ENCODE data around the gene CPNE8.

Gene CPNE8

DNA sequence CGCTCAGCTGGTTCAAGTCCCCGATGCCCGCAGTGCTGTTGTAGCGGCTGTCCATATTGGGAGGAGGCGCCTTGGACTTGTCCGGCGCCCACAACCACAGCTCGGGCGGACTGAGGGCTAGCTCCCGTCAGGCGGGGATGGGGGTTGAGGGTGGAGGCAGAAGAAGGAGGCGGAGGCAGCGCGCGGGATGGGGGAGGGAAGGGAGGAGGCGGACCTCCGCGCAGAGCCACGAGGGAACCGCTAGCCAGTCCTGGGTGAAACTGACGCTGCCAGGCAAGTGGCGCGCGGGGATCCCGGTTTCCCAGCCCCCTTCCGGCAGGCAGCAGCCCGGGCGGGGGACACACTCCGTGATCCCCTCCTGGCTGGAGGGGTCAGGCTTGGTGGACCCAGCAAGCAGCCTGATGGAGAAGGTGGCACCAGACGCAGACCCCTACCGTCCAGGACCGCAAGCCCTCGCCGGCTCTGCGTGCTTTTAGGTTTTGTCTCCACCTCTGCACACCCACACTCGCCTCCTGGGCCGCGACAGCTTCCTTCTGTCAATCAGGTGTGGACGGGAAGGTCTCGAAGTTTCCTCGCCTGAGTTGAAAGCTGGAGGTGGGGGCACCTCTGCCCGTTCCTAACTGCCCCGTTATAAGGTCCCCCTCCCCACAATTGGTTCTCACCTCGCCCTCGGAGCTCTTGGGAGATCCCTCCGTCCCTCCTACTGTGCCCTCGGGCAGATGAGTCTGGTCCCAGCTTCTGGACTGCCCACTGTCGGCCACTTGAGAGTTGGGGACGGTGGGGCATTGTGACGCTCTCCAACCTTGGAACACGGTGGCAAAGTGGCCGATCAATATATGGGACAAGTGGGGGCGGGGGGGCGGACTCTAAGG is at the start of gene CPNE8:
CPNE8 (minus strand) TSS at position 112 of the 872 bp plus-strand sequence; CDS start at position 55, 57 bp downstream.
- DNase-seq (ENCODE audit: low read depth in 2 of 2, low spot score in 1 of 2), result no peak

DNA sequence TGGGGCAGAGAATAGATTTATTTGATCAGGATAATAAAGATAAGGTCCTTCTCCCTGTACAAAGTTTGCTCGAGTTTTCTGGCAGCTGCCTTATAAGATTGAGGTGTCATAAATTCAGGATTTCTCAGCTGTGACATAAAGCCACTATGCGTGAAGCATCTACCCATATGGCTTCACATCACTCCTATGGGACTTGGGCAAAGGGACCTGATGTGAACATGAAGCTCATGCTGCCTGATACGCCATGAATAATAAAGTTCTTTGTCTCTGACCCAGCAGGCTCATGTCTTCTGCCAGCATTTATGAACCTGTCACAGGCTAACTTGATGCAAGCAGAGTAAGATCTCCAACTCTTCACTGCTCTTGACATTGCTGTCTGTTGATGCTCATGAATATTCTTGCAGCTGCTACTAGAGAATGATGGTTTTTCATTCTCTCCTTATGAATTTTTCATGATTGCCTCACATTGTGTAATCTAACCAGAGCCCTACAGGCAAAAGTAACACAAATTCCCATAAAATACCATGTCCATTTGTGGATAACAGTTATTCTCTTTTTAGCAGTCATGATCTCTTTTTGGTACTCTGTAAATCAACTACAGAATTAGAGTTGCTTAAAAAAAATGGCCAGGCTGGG is 49.0 kb upstream of the CPNE8 start:
- DNase-seq (ENCODE audit: low read depth in 2 of 2, low spot score in 1 of 2), result no peak

DNA sequence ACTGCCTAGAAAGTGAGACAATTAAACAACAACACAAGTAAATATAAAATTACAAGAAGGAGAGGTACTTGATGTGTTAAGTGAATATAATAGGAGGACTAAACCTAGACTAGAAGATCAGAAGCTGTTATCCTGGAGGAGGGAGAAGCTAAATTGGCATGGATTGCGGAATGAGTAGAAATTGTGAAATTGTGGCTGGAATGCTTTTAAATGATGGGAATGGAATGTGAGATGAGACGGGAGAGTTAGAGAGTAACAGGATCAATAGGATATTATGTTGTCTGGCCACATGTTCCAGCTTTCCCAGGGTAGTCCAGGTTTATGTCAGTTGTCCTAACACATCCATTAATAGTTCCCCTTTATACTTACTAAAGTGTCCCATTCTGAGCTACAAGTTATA is 44.0 kb upstream of the CPNE8 start:
- DNase-seq (ENCODE audit: low read depth in 2 of 2, low spot score in 1 of 2), result no peak

DNA sequence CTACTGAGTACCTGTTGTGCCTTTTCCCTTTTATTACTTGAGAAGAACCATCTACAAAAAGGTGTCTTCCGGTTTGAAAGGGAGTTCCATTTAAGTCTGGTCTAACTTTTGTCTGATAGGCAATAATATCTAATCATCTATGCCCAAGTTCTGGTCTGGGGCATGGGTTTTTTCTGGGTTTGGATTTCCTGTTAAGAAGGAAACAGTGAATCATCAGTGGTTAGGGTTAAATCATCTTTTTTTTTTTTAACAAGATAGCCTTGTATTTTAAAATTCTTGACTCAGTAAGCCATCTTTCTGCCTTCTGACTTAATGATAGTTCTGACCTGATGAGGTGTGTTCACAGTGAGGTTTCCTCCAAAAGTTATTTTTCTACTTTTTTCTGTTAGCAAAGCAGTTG is 29.3 kb upstream of the CPNE8 start:
- DNase-seq (ENCODE audit: low read depth in 2 of 2, low spot score in 1 of 2), result no peak

DNA sequence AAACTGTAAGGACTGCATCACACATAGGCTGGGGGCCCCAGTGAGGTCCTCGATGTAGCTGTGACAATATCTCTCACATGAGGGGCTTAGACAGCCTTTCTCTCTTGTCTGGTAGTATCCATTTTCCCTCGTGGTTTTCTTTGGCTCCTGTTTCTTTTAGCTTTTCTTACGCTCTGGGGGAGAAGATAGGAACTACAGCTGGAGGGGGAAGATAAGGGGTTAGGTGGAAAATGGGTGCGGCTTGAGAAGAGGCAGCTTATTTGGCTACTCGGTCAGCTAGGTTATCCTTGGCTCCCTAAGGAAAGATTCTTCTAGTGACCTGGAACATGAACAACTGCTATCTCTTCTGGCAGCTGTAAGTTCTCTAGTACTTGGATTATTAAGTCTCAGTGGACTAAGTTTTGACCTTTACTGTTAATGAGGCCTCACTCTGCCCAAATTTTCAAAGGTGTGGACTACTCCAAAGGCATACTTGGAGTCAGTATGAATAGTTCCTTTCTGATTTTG is 28.7 kb upstream of the CPNE8 start:
- no peak for DNase-seq (ENCODE audit: low read depth in 2 of 2, low spot score in 1 of 2)

DNA sequence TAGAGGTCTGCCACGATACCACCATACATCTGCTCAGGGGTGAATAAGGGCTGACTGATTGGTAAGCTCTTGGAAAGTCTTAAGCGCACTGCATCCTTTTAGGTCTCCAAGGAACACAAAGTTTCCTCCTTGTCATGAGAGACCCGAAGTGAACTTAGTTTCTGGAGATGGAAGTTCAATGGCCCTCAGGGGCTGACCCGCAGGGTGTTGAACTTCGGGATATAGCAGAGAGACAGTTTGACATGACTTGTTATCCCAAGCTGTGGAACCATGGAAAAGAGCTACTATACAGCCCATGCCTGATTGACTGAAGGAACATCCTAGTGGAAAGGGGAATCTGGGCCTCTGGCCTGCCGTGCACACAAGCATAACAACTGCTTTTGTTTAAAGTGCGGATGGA is 26.9 kb upstream of the CPNE8 start:
- no peak for DNase-seq (ENCODE audit: low read depth in 2 of 2, low spot score in 1 of 2)

DNA sequence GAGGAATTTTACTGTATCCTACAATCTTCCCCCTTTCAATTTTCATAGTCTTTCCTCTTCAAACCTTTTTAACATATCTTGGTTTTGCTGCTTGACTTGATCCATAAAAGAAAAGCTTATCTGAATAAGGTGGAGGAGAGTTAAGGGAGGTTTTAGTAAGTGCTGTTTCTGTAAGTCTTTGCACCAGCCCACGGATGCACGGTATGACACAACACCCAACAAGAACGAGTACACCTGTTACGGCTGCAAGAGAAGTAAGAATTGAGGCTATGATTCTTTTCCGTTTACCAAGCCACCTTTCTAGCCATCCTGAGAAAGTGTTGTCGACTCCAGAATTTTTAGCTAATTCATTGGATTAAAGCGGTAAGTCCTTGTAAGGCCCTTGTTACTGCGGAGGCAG is 26.1 kb upstream of the CPNE8 start:
- no peak for DNase-seq (ENCODE audit: low read depth in 2 of 2, low spot score in 1 of 2)

DNA sequence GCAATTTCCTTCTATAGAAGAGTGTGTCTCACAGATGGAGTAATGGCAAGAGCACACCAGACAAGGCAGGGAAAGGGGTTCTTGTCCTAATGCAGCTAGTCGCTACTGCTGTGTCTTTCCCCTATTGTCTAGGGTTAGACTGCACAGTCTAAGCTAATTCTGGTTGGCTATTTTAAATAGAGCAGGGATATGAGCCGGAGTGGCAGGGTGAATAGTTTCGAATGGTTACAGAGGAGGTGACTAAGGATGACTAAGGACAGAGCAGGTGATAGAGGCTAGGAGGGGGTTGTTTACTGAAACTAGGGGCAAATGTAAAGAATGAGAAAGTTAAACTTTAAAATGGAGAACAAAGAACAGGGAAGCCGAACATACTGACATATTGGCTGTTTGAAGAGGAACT is 25.6 kb upstream of the CPNE8 start:
- no peak for DNase-seq (ENCODE audit: low read depth in 2 of 2, low spot score in 1 of 2)

DNA sequence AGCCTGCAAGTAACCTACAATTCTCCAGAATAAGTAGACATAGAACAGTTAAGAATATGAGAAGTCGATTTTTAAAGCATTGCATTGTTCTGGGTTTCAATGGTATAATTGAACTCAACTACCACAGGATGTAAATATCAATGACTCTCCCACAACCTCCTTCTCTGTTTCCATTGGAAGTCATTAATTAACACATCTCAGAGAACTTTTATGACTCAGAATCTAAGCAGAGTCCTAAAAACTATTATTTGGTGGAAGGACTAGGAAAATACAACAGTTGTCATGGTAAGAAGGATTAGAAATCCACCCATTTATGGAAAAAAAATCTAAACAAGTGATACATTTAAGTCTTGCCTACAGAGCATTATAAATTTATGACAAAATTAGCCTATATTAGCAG is 21.1 kb upstream of the CPNE8 start:
- no peak for DNase-seq (ENCODE audit: low read depth in 2 of 2, low spot score in 1 of 2)

DNA sequence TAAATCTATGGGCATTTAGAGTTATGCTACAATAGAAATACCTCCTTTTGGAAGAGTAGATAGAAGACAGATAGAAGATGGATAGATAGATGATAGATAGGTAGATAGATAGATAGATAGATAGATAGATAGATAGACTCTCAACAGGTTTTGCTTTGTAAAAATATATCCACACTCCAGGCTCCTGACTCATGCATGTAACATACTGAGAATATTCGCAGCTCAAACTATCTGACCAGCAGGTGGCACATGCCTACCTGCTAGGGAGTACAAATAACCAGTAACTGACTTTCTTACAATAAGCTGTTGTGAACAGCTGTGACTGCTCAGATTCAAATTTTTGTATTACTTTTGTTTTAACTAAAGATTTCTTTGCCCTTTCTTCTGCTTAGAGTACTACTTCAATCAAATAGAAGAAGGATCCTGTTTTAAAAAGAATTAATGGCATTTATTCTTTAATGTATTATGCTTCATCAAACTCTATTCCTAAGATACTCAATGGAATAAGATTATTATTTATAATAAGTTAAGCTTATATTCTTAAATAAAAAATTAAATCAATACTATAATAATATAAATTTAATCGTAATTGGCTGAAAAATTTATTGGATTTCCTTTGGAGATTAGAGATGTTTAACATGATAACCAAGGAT is 15.8 kb upstream of the CPNE8 start:
- DNase-seq (ENCODE audit: low read depth in 2 of 2, low spot score in 1 of 2), result no peak

DNA sequence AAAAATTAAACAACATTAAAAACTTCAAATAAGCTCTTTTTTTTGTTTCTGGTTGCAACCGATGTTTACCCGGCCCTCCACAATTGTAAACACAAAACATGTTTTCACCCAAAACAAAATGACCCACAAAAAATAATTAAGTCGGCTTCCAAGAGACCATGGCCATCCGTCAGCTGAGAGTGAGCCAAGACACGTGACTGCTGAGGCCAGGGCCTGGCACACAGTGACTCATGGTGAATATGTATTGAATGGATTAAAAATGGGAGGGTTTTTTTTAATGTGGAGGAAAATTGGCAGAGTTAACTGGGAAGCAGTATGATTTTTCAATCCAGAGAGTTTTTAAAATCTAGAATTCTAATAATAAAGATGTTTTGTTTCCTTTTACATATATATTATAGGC is 13.8 kb upstream of the CPNE8 start:
- no peak for DNase-seq (ENCODE audit: low read depth in 2 of 2, low spot score in 1 of 2)

DNA sequence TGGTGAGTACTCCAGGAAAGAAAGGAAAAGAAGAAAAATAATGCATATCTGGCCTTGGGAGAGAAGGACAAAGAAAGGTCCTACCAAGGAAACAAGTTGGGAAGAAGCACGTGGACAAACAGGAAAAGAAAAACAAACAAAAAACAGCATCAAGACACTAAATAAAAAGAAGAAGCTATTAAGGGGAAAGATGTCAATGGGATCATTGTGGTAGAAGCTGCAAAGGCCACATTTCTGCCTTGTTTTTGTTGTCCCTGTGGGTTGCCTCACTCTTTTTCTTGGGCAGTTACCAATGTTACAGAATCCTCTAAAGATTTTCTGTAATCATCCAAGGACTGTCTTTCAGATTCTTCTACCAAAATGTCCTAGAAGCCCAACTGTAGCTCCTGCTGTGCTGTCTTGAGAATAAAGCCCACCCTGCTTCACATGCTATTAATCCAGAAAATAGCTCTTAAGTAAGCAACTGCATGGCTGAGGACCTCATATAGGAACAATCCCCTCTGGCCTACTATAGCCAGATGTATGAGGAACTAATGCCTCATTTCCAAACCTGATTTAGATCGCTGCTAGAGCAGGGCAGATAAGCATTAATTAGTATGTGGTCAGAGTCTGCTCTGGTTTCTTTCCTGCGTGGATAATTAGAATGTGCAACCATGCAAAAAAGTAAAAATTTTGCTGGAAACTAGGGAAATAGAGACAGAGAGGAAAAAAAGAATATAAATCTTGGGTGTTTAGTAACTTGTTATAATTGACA is 10.2 kb upstream of the CPNE8 start:
- DNase-seq (ENCODE audit: low read depth in 2 of 2, low spot score in 1 of 2), result no peak

DNA sequence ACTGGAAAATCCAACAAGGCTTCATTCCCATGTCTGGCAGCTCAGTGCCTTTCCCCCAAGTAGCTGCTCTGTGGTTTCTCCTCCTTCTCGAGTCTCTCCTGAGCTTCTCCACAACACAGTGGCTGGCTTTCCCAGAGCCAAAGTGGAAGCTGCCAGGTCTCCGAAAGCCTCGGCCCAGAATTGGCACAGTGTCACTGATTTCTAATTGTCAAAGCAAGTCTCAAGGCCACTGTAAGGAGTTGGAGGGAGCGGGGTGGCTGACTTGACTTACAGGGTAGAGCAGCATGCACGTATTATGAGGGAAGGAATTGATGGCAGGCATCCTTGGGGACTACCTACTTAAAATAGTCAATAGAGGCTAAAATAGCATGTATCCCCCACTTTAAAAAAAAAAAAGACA is 6.7 kb upstream of the CPNE8 start:
- DNase-seq (ENCODE audit: low read depth in 2 of 2, low spot score in 1 of 2), result no peak

DNA sequence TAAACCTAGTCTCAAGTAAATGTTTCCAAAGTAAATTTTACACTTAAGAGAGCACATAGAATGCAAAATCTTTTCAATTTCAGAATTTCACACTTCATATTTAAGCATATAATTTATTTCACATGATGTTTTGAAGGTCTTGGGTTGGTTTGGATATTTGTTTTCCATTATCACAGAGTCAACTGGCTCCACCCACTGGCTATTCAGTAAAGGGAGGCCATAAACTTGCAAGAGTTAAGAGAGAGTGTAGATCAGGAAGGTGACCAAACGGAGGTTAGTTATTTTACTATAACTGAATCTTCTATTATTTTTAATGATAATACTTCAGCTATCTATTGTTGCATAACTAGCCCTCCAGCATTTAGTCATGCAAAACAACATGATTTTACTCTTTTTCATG is 6.2 kb upstream of the CPNE8 start:
- no peak for DNase-seq (ENCODE audit: low read depth in 2 of 2, low spot score in 1 of 2)

DNA sequence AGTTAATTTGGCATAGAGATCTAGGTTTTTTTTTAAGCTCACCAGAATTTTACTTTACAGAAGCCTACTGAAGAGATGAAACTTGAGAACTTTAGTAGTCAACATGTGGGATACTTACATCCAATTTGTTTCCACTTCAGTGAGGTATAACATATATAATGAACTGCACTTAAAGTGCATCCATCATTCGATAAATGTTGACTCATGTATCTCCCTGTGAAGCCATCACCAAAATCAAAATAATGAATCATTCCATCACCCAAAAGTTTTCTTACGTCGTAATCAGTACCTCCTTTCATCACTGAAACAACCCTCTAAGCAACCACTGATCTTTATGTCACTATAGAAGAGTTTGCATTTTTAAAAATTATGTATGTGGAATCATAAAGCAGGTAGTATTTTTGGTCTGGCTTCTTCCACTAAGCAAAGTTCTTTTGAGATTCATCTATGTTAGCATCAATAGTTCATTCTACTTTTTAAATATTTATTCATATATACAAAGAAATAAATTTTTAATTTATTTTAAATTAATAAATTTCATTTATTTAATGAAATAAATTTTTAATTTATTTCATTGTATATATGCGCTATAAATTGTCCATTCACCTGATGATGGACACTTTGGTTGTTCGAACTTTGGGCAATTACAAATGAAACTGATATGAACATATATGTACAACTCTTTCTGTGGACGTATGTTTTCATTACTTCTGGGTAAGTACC is 2.0 kb upstream of the CPNE8 start:
- DNase-seq (ENCODE audit: low read depth in 2 of 2, low spot score in 1 of 2), result no peak

DNA sequence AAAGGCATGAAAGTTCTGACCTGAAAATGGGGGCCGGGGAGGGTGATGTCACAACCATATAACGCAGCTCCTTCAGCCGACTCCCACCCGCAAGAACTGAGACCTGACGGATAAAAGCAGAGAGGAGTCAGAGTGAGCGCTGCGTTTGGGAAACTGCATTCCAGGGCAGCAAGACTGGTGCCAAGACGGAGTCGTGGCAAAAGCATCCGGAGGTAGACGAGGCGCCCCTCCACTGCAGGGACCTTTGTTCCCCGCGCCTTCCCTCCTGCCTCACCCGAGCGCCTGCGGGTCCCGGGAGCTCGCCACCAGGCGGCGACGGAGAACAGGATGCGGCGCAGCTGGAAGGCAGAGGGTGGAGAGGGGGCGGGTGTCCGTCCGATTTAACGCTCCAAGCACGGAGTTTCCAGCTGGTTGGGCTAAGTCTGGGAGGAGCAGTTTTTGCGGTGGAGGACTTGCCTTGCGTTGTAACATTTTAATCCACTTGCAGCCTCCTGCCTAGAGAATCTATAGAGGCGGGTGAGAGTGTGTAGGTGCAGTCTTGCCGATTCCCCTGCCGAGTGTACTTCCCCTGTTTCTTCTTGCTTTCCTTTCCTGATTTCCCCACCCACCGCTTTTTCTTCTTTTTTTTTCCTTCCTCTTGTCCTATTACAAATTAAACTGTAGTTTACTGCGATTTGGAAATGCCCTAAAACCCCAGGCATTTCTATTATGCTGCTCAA is 1.2 kb upstream of the CPNE8 start:
- DNase-seq (ENCODE audit: low read depth in 2 of 2, low spot score in 1 of 2), result no peak

DNA sequence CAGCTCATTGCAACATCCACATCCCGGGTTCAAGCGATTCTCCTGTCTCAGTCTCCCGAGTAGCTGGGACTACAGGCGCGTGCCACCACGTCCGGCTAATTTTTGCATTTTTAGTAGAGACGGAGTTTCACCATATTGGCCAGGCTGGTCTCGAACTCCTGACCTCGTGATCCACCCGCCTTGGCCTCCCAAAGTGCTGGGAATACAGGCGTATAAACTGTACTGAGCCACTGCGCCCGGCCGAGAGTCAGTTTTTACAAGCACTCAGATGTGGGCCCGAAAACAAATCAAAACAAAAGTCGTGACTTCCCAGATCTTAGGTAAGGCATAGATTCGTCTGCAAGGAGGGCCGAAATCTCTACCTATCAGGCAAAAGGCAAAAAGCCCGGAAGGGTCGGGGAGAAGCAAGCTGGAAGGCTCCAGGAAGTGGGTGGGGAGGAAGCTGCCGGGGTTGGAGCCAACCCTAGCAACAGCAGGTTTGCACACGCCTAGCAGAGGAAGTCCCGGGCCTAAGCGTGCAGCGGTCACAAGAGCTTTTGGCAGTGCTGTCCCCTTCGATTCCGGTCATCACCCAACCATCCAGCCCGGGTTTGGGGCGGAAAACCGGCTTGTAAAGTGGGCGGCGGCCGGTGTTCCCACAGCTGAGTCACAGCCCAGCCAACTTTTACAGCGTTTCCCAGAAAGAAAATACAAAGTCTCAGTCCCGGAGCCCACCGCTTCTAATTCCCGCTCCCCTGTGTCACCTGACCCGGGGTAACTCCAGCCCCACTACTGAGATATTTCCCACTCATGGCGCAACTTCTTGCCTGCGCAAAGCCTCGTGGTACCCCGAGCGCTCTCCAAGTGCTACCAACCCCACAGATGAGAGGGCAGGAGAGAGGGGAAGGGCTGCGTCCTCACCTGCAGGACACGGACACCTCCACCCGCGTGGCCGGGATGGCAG is 583 bp downstream of the CPNE8 start:
- no peak for DNase-seq (ENCODE audit: low read depth in 2 of 2, low spot score in 1 of 2)

DNA sequence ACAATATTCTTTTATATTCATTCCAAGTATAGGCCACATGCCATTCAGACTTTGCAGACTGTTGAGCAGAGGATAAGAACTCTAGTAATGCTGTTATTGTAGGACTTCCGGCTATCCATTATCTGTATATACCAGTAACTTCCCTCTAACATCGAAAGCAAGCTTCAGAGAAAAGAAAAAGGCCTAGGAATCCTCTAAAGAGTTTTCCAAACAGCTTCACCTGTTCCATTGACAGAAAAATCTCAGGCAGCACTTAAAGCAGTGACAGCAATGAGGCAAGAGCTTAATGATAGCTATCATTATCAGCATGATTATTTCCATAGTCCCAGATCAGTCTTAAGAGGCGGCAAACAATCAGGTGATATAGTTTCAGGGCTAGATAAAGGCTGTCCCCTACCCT is 1.8 kb downstream of the CPNE8 start:
- DNase-seq (ENCODE audit: low read depth in 2 of 2, low spot score in 1 of 2), result no peak
